ENCODE results near the gene IFT52.

IFT52 gene

DNA sequence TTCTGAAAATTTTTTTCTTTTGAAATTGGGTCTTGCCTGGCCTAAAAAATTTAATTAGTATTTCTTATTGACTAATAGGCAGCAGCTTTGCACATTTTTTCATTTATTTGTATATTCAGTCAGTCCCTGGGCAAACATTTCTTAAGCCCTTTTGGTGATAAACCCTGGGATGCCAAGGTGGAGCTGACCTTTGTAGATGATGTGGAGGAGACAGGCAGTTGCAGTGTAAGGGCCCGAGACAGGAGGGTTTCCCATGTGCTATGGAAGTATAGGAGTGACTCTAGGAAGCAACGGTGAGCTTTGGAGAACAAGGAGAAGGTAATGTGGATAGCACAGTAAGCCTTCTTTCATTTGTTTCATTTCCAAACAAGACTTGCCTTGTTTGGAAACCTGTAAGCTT, 79.7 kb downstream of the IFT52 start:
- DNase-seq, result no peak
- intact Hi-C loops (cut with DNase I), result no loop called here

DNA sequence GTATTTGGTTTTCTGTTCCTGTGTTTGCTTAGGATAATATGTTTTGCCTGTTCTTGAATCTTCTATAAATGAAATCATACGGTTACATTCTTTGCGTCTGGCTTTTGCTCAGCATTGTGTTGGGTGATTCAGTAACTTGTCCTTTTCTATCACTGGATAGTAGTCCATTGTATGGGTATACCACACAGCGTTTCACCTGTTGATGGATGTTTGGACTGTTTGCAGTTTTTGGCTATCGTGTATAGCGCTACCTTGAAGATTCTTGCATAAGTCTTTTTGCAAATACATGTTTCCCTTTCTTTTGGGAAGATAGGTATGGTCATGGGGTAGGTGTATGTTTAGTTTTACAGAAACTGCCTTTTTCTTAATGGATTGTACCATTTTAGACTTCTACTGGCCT, 85.6 kb downstream of the IFT52 start:
- intact Hi-C loops (cut with DNase I), result no loop called here
- no peak for DNase-seq

DNA sequence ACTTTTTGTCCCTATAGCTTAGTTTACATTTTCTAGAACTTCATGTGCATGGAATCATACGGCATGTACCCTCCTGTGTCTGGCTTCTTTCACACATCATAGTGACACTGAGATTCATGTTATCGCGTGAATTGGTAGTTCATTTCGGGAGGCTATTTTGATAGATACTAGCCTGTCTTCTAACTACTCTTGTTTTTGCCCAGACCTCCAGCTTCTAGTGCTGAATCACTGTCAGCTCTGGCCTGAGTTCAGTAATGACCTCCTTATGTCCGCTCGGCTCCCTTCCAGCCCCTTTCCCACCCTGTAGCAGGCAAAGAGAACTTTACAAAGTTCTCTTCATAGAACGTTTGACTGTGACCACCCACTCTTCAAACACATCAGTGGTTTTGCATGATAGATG, 90.2 kb downstream of the IFT52 start:
- DNase-seq, result no peak
- intact Hi-C loops (cut with DNase I), result no loop called here

DNA sequence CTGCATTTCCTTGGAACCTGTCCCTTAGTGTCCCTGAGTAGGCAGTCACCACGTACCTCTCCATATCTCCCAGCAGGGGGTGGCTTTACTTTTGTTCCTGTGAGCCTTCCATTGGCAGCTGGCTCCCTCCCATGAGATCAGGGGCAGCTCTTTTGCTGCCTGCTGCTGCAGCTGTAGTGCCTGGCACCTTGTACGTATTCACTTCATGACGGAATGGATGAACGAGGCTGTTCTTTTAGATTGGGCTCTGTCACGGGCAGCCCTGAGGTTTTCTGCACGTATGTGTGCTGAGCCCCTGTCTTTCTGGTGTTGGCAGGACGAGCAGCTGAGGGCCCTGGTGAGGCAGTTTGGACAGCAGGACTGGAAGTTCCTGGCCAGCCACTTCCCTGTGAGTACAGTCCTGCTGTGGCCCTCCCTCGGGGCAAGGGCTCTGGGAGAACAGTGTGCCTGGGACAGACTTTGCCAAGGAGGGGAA, 90.8 kb downstream of the IFT52 start:
- peak in 2 of 42 donors; percentile 1 to 16 for DNase-seq
- intact Hi-C loops (cut with DNase I), result no loop called here

DNA sequence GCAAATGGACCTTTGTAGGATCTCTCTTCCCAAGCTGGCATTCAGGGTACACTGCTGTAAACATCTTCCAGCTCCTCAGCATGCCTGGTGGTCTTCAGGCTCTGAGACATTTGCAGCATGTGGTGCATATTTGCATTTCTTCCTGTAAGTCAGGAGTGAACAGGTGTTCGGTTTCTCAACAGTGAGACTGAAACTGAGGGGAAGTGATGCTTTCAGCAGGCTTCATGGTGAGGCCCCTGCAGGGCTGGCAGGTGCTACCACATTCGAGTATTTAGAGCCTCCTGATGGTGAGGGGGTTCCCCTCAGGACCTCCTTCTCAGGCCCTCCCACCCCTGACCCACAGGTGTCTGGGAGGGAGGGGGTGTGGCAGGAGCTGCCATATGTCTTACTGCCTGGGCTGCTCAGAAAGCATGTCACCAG, 91.3 kb downstream of the IFT52 start:
- DNase-seq, result peak in 1 of 42 donors; percentile 32
- intact Hi-C loops (cut with DNase I), result no loop called here

DNA sequence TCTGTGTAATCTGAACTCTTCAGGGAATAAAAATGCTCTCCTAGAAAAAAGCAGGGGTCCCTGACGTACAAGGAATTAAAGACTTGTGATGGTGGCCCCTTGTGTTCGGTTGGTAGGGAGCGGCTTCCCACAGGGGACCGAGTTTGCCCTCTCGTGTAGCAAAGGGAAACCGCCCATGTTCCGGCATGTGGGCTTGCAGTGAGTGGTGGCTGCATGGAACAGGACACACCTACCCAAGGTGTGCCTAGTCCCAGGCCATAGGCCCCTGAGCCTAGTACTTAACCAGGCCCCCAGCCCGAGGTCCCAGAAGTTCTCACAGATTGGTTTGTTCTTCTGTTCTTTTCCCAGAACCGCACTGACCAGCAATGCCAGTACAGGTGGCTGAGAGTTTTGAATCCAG, 91.7 kb downstream of the IFT52 start:
- intact Hi-C loops (cut with DNase I), result no loop called here

DNA sequence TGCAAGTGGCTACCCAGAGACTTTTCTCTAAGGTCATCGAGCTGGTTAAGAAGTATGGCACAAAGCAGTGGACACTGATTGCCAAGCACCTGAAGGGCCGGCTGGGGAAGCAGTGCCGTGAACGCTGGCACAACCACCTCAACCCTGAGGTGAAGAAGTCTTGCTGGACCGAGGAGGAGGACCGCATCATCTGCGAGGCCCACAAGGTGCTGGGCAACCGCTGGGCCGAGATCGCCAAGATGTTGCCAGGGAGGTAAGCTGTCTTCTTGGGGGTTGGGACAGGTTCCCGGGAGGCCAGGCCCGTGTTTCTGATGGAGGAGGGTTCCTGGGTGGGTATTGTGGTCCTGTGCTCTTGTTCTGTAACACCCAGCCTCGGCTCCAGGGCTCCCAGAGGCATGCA, 96.1 kb downstream of the IFT52 start:
- DNase-seq, result no peak
- intact Hi-C loops (cut with DNase I), result no loop called here

More for the DNA sequence above, 91.7 kb downstream of the IFT52 start:
- no peak for DNase-seq

DNA sequence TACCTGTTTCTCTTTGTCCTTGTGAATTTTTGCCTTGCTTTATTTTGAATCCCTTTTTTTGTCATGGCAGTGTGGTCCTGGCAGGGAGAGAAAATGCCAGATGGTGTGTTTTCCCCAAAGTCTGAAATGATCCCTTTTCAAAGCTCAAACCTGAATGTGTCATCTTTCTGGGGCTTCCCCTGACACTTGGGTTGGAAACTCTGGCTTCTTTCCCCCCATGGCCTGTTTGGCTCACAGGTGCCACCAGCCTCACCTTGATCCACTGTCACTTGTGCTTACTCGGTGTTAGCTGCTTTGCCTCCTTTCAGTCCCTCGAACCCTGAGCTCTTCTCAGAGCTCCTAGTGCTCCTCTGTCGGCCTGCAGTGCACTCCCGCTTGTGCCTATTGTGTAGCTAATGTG, 98.4 kb downstream of the IFT52 start:
- intact Hi-C loops (cut with DNase I), result no loop called here
- DNase-seq, result no peak

DNA sequence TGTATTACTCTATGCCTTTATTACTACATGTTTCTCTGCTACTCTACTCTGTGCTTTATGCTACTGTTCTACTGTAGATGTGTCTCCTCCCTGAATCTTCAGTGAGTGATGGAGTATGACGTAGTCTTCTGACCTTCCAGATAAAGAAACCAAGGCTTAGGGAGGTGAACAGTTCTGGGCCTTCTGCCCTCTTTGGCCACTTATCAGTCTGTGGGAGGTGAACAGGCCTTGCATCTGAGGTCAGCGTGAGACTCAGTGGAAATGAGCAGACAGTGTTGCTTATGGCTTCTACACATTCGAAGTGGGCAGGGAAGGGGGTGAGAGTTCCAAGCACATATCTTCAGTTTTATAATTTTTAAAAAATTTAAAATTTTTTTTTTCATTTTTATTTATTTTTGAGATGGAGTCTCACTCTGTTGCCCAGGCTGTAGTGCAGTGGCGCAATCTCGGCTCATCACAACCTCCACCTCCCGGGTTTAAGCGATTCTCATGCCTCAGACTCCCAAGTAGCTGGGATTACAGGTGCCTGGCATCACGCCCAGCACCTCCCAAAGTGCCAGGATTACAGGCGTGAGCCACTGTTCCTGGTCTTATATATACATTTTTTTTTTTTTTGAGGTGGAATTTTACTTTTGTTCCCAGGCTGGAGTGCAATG, 100.3 kb downstream of the IFT52 start:
- intact Hi-C loops (cut with DNase I), result no loop called here

DNA sequence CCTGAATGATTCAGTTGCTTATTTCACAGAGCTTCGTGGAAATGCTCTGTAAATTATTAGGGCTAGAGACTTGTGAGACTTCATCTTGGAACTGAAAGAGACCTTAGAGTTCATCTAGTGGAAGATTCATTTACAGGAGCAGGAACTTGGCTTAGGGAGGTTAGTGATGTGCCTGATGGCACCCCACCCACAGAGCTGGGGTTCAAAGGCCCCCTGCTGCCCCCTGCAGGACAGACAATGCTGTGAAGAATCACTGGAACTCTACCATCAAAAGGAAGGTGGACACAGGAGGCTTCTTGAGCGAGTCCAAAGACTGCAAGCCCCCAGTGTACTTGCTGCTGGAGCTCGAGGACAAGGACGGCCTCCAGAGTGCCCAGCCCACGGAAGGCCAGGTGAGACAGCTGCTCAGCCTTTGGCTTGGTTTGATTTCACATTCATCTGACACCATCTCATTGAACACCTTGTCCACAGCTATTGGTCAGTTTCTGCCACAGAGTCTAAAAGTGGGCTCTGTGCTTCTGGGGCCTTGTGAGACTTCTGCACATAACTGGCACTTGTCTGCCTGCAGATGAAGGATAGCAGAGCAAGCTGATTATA, 101.3 kb downstream of the IFT52 start:
- intact Hi-C loops (cut with DNase I), result no loop called here
- peak in 35 of 42 donors; percentile 9 to 78 (median 39) for DNase-seq

More for the DNA sequence above, 100.3 kb downstream of the IFT52 start:
- DNase-seq, result no peak

DNA sequence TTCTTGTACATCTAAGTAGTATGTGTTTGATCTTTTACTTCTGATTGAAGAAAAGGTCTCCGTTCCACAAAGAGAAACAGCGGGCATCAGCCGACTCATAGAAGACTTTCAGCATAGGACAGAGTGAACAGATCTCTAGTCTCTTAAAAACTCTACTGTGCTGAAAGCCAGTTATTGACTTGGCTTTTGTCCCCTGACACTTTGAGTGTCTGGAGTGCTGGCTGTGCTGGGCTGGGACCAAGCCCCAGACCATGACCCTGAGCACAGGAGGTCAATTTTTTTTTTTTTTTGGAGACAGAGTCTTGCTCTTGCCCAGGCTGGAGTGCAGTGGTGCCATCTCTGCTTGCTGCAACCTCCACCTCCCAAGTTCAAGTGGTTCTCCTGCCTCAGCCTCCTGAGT, 104.0 kb downstream of the IFT52 start:
- DNase-seq, result no peak
- intact Hi-C loops (cut with DNase I), result no loop called here

DNA sequence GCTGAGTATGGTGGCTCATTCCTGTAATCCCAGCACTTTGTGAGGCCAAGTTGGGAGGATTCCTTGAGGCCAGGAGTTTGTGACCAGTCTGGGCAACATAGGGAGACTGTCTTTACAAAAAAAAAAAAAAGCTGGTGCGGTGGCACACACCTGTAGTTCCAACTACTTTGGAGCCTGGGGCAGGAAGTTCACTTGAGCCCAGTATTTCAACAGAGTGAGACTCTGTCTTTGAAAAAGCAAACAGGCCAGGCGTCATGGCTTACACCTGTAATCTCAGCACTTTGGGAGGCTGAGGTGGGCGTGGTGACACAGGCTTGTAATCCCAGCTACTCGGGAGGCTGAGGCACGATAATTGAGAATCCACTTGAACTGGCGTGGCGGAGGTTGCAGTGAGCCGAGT, 104.8 kb downstream of the IFT52 start:
- no peak for DNase-seq
- intact Hi-C loops (cut with DNase I), result no loop called here
